Measurements from ENCODE around the gene SPR. TPM values are rescaled to one million over a fixed set of nuclear protein-coding genes. Genes with fewer than 3 reads are reported as not detected.

The SPR gene
- total and polyA plus RNA-seq, 2 of the 13 experiments (the other 11 are each of a cell fraction or from before 2014, with no cell fraction given) = 34.0 to 96.0 TPM

DNA sequence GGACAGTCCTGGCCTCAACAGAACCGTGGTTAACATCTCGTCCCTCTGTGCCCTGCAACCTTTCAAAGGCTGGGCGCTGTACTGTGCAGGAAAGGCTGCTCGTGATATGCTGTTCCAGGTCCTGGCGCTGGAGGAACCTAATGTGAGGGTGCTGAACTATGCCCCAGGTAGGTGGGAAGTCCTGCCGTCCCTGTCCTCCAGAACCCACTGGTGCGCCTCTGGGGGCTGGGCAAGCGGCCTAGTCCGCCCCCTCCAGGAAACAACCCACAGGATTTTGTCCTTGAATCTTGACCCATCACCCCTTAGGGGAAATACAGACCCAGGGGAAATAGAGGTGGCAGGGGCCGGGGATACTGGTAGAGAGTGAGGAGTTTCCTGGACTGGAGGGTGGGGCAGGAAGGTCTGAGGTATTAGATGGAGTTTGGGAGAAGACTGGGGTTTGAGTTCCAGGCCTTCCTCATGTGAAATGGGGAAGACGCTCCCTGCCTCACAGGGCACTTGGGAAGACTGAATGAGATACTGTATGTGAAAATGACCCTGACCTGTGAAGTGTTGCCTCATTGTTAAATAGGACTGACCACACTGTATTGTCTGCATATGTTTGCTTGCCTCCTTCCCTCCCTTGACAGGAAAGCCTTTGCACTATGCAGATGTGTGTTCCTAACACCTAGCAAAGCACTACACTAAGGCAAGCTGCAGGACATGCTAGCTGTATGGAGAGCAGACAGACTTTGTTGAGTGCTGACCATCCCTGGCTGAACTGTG lies 1.4 kb downstream of the SPR start (continued):
- TF ChIP-seq MAFF (IDR thresholded peaks at IDR 0.05; ENCODE audit: low read depth, low read length) = no peak
- TF ChIP-seq REXO4 (CRISPR knock-in tag; IDR thresholded peaks at IDR 0.05; ENCODE audit: borderline replicate concordance) = no peak
- TF ChIP-seq ZNF605 (CRISPR knock-in tag; IDR thresholded peaks at IDR 0.05) = peak; percentile 72; the same call in 1 of the 2 replicates
- no peak for TF ChIP-seq NAIF1 (CRISPR knock-in tag; IDR thresholded peaks at IDR 0.05; ENCODE audit: borderline replicate concordance)
- TF ChIP-seq, protein P1, sequence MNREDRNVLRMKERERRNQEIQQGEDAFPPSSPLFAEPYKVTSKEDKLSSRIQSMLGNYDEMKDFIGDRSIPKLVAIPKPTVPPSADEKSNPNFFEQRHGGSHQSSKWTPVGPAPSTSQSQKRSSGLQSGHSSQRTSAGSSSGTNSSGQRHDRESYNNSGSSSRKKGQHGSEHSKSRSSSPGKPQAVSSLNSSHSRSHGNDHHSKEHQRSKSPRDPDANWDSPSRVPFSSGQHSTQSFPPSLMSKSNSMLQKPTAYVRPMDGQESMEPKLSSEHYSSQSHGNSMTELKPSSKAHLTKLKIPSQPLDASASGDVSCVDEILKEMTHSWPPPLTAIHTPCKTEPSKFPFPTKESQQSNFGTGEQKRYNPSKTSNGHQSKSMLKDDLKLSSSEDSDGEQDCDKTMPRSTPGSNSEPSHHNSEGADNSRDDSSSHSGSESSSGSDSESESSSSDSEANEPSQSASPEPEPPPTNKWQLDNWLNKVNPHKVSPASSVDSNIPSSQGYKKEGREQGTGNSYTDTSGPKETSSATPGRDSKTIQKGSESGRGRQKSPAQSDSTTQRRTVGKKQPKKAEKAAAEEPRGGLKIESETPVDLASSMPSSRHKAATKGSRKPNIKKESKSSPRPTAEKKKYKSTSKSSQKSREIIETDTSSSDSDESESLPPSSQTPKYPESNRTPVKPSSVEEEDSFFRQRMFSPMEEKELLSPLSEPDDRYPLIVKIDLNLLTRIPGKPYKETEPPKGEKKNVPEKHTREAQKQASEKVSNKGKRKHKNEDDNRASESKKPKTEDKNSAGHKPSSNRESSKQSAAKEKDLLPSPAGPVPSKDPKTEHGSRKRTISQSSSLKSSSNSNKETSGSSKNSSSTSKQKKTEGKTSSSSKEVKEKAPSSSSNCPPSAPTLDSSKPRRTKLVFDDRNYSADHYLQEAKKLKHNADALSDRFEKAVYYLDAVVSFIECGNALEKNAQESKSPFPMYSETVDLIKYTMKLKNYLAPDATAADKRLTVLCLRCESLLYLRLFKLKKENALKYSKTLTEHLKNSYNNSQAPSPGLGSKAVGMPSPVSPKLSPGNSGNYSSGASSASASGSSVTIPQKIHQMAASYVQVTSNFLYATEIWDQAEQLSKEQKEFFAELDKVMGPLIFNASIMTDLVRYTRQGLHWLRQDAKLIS (CRISPR knock-in tag; IDR thresholded peaks at IDR 0.05) = no peak
- no peak for TF ChIP-seq IRF2 (CRISPR knock-in tag; IDR thresholded peaks at IDR 0.05)
- peak; percentile 11 for TF ChIP-seq ZMYM3 (CRISPR knock-in tag; IDR thresholded peaks at IDR 0.05)
- no peak for TF ChIP-seq TEAD2 (CRISPR knock-in tag; IDR thresholded peaks at IDR 0.05)
- no peak for TF ChIP-seq SMAD3 (CRISPR knock-in tag; IDR thresholded peaks at IDR 0.05)
- TF ChIP-seq NFRKB (IDR thresholded peaks at IDR 0.05) = no peak
- TF ChIP-seq HNRNPH1 (optimal IDR thresholded peaks at IDR 0.05; ENCODE audit: low read depth, low read length) = no peak
- TF ChIP-seq, protein P2, sequence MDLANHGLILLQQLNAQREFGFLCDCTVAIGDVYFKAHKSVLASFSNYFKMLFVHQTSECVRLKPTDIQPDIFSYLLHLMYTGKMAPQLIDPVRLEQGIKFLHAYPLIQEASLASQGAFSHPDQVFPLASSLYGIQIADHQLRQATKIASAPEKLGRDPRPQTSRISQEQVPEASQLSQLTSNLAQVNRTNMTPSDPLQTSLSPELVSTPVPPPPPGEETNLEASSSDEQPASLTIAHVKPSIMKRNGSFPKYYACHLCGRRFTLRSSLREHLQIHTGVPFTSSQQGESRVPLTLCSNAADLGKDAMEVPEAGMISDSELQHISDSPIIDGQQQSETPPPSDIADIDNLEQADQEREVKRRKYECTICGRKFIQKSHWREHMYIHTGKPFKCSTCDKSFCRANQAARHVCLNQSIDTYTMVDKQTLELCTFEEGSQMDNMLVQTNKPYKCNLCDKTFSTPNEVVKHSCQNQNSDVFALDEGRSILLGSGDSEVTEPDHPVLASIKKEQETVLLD (CRISPR knock-in tag; IDR thresholded peaks at IDR 0.05; ENCODE audit: low read depth) = no peak
- TF ChIP-seq, protein P3, sequence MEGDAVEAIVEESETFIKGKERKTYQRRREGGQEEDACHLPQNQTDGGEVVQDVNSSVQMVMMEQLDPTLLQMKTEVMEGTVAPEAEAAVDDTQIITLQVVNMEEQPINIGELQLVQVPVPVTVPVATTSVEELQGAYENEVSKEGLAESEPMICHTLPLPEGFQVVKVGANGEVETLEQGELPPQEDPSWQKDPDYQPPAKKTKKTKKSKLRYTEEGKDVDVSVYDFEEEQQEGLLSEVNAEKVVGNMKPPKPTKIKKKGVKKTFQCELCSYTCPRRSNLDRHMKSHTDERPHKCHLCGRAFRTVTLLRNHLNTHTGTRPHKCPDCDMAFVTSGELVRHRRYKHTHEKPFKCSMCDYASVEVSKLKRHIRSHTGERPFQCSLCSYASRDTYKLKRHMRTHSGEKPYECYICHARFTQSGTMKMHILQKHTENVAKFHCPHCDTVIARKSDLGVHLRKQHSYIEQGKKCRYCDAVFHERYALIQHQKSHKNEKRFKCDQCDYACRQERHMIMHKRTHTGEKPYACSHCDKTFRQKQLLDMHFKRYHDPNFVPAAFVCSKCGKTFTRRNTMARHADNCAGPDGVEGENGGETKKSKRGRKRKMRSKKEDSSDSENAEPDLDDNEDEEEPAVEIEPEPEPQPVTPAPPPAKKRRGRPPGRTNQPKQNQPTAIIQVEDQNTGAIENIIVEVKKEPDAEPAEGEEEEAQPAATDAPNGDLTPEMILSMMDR (CRISPR knock-in tag; IDR thresholded peaks at IDR 0.05) = no peak
- no peak for TF ChIP-seq ASH2L (IDR thresholded peaks at IDR 0.05; ENCODE audit: insufficient read length, low read depth, low read length)
- TF ChIP-seq ONECUT2 (CRISPR knock-in tag; IDR thresholded peaks at IDR 0.05) = no peak
- TF ChIP-seq ZNF850 (CRISPR knock-in tag; conservative IDR thresholded peaks at IDR 0.05) = no peak
- TF ChIP-seq, protein P4, sequence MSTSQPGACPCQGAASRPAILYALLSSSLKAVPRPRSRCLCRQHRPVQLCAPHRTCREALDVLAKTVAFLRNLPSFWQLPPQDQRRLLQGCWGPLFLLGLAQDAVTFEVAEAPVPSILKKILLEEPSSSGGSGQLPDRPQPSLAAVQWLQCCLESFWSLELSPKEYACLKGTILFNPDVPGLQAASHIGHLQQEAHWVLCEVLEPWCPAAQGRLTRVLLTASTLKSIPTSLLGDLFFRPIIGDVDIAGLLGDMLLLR (CRISPR knock-in tag; IDR thresholded peaks at IDR 0.05) = no peak
- TF ChIP-seq TOE1 (CRISPR knock-in tag; IDR thresholded peaks at IDR 0.05) = no peak
- TF ChIP-seq ZNF879 (CRISPR knock-in tag; IDR thresholded peaks at IDR 0.05) = no peak
- no peak for TF ChIP-seq MIXL1 (CRISPR knock-in tag; IDR thresholded peaks at IDR 0.05)
- 0 out of 2 replicates have a peak, but pooled peaks have one; percentile 37 for TF ChIP-seq ZNF766 (CRISPR knock-in tag; IDR thresholded peaks at IDR 0.05; ENCODE audit: borderline replicate concordance)
- TF ChIP-seq ZIK1 (CRISPR knock-in tag; IDR thresholded peaks at IDR 0.05; ENCODE audit: borderline replicate concordance, low read depth) = no peak
